CD4-positive, CD25-positive, alpha-beta regulatory T cell (primary cell): ENCODE data around the gene ADORA1. TPM values are rescaled to one million over a fixed set of nuclear protein-coding genes. Genes with fewer than 3 reads are reported as not detected.
A peak's percentile ranks its signal among the peaks of the same experiment; 100 is the strongest.

Experiments
- ATAC-seq, 2 donors: fragments of 150-1000 bp; cut with Tn5 transposase; one replicate each; pipeline ENCODE4 v1.10.0; 2021; ENCODE audit warnings: low read depth in 2 of 2, moderate number of reproducible peaks in 2 of 2, moderate library complexity in 1 of 2
- DNase-seq, 3 donors: peaks; one replicate each; pipeline versions ENCODE4 v3.0.0 to v3.0.0-alpha.2; 2012 to 2022; ENCODE audit warnings: mixed read lengths in 1 of 3
- H3K27ac ChIP-seq: one replicate; pipeline ENCODE4 v1.7.0; 2013; ENCODE audit warnings: mild to moderate bottlenecking, low read length; ENCODE audit not compliant: insufficient read depth, poor library complexity, severe bottlenecking
- H3K27me3 ChIP-seq: one replicate; pipeline ENCODE4 v1.7.0; 2013; ENCODE audit warnings: low read length; ENCODE audit not compliant: control insufficient read depth, insufficient read depth
- H3K36me3 ChIP-seq: one replicate; pipeline ENCODE4 v1.7.0; 2013; ENCODE audit warnings: mild to moderate bottlenecking, low read length, moderate library complexity; ENCODE audit not compliant: control insufficient read depth, insufficient read depth
- H3K4me1 ChIP-seq: 2 replicates; pipeline ENCODE4 v1.7.0; 2013; ENCODE audit warnings: mild to moderate bottlenecking, low read length; ENCODE audit not compliant: insufficient read depth, control insufficient read depth, poor library complexity, severe bottlenecking
- H3K4me3 ChIP-seq: one replicate; pipeline ENCODE4 v1.7.0; 2013; ENCODE audit warnings: low read depth, mild to moderate bottlenecking, low read length, moderate library complexity
- H3K9me3 ChIP-seq, 2 experiments: 1 replicate in 1 of 2; 2 replicates in 1 of 2; pipeline ENCODE4 v1.7.0; 2013; ENCODE audit warnings: low read length in 2 of 2, mild to moderate bottlenecking in 1 of 2, moderate library complexity in 1 of 2; ENCODE audit not compliant: control insufficient read depth in 2 of 2
- H3K27ac Mint-ChIP-seq, 3 donors: one replicate each; pipeline ENCODE4 v1.8.0; 2020 to 2022; ENCODE audit warnings: mild to moderate bottlenecking in 3 of 3, mixed read lengths in 3 of 3, moderate library complexity in 2 of 3
- H3K27me3 Mint-ChIP-seq: one replicate; pipeline ENCODE4 v1.8.0; 2022; ENCODE audit warnings: mild to moderate bottlenecking, mixed read lengths
- H3K36me3 Mint-ChIP-seq: one replicate; pipeline ENCODE4 v1.8.0; 2020; ENCODE audit warnings: mixed read lengths
- H3K4me1 Mint-ChIP-seq, 4 donors: one replicate each; pipeline ENCODE4 v1.8.0; 2020 to 2022; ENCODE audit warnings: mixed read lengths in 4 of 4, mild to moderate bottlenecking in 1 of 4
- H3K4me3 Mint-ChIP-seq, 4 donors: one replicate each; pipeline ENCODE4 v1.8.0; 2020 to 2022; ENCODE audit warnings: mild to moderate bottlenecking in 4 of 4, mixed read lengths in 4 of 4, moderate library complexity in 3 of 4
- H3K9me3 Mint-ChIP-seq, 7 donors: one replicate each; pipeline ENCODE4 v1.8.0; 2020 to 2022; ENCODE audit warnings: mixed read lengths in 7 of 7, mild to moderate bottlenecking in 3 of 7, moderate library complexity in 2 of 7
- polyA plus RNA-seq, 4 donors: library from polyadenylated mRNA; unstranded; fragments of 300-500 nt; fragmentation: Illumina TruSeq; gene quantifications; one replicate each; pipeline ENCODE4 v1.2.3, GENCODE V29; 2021
- total RNA-seq: library from RNA; stranded (reverse); gene quantifications from one replicate; pipeline ENCODE4 v1.2.3, GENCODE V29; 2022

Gene ADORA1
- total and polyA plus RNA-seq, 5 donors from 2014 or later: not detected

- H3K9me3 ChIP-seq: no peaks in the 10 kb centered on the region
- H3K4me3 ChIP-seq: no peak overlapping the region
- H3K4me1 Mint-ChIP-seq: no peaks in the 10 kb centered on the region
- H3K27me3 Mint-ChIP-seq: peaks cover 10% of the 10 kb centered on the region
- no peaks in the 10 kb centered on the region for H3K27me3 ChIP-seq
- no peak overlapping the region for H3K4me3 Mint-ChIP-seq
- ATAC-seq (no peak), DNase-seq (no peak)
- H3K36me3 Mint-ChIP-seq: peaks cover 3% of the 10 kb centered on the region
- H3K4me1 ChIP-seq: no peaks in the 10 kb centered on the region
- H3K36me3 ChIP-seq: no peaks in the 10 kb centered on the region
- H3K27ac ChIP-seq: no peak overlapping the region
- no peak overlapping the region for H3K27ac Mint-ChIP-seq
- H3K9me3 Mint-ChIP-seq: peaks cover 0 to 6% (median 0%) of the 10 kb centered on the region in 7 donors
Observed at GRCh38 chr1:203142124-203142523, 14.6 kb downstream of the ADORA1 start.

GRCh38 chr1:203142684-203143408, 15.3 kb downstream of the ADORA1 start:
- H3K27me3 ChIP-seq: no peaks in the 10 kb centered on the region
- H3K9me3 ChIP-seq: no peaks in the 10 kb centered on the region
- H3K36me3 Mint-ChIP-seq: peaks cover 3% of the 10 kb centered on the region
- H3K4me3 Mint-ChIP-seq: no peak overlapping the region
- no peaks in the 10 kb centered on the region for H3K4me1 Mint-ChIP-seq
- ATAC-seq: no peak
- no peaks in the 10 kb centered on the region for H3K4me1 ChIP-seq
- peaks cover 10% of the 10 kb centered on the region for H3K27me3 Mint-ChIP-seq
- peaks cover 0 to 6% (median 0%) of the 10 kb centered on the region in 7 donors for H3K9me3 Mint-ChIP-seq
- no peak overlapping the region for H3K4me3 ChIP-seq
- no peak overlapping the region for H3K27ac ChIP-seq
- no peak overlapping the region for H3K27ac Mint-ChIP-seq
- H3K36me3 ChIP-seq: no peaks in the 10 kb centered on the region
- no peak for DNase-seq

GRCh38 chr1:203143641-203144040, 16.1 kb downstream of the ADORA1 start:
- Histone ChIP-seq H3K4me1 (no peaks in the 10 kb centered on the region), H3K9me3 (no peaks in the 10 kb centered on the region), H3K36me3 (no peaks in the 10 kb centered on the region), H3K27me3 (no peaks in the 10 kb centered on the region), H3K27ac (no peak overlapping the region), H3K4me3 (no peak overlapping the region)
- peaks cover 0 to 6% (median 0%) of the 10 kb centered on the region in 7 donors for H3K9me3 Mint-ChIP-seq
- no peak overlapping the region for H3K4me3 Mint-ChIP-seq
- peak overlapping the region in 1 of 3 donors; percentile 57 for H3K27ac Mint-ChIP-seq
- H3K36me3 Mint-ChIP-seq: peaks cover 3% of the 10 kb centered on the region
- no peak for DNase-seq
- H3K4me1 Mint-ChIP-seq: no peaks in the 10 kb centered on the region
- ATAC-seq: no peak
- peaks cover 10% of the 10 kb centered on the region for H3K27me3 Mint-ChIP-seq

- H3K27ac Mint-ChIP-seq: no peak overlapping the region
- peaks cover 0 to 6% (median 0%) of the 10 kb centered on the region in 7 donors for H3K9me3 Mint-ChIP-seq
- no peak for ATAC-seq
- no peaks in the 10 kb centered on the region for H3K4me1 Mint-ChIP-seq
- Histone ChIP-seq H3K27me3 (no peaks in the 10 kb centered on the region), H3K36me3 (no peaks in the 10 kb centered on the region), H3K4me3 (no peak overlapping the region), H3K4me1 (no peaks in the 10 kb centered on the region), H3K27ac (no peak overlapping the region), H3K9me3 (no peaks in the 10 kb centered on the region)
- no peak for DNase-seq
- H3K27me3 Mint-ChIP-seq: peaks cover 10% of the 10 kb centered on the region
- no peak overlapping the region for H3K4me3 Mint-ChIP-seq
- peaks cover 3% of the 10 kb centered on the region for H3K36me3 Mint-ChIP-seq
Observed at GRCh38 chr1:203144661-203145060, 17.1 kb downstream of the ADORA1 start.

- Histone ChIP-seq H3K27me3 (no peaks in the 10 kb centered on the region), H3K9me3 (no peaks in the 10 kb centered on the region), H3K4me3 (no peak overlapping the region), H3K27ac (no peak overlapping the region), H3K36me3 (no peaks in the 10 kb centered on the region), H3K4me1 (no peaks in the 10 kb centered on the region)
- H3K27me3 Mint-ChIP-seq: peaks cover 10% of the 10 kb centered on the region
- ATAC-seq (no peak), DNase-seq (no peak)
- H3K4me1 Mint-ChIP-seq: no peaks in the 10 kb centered on the region
- H3K4me3 Mint-ChIP-seq: no peak overlapping the region
- H3K36me3 Mint-ChIP-seq: peaks cover 3% of the 10 kb centered on the region
- H3K27ac Mint-ChIP-seq: peak overlapping the region in 1 of 3 donors; percentile 83
- peaks cover 0 to 6% (median 0%) of the 10 kb centered on the region in 7 donors for H3K9me3 Mint-ChIP-seq
Observed at GRCh38 chr1:203145321-203146041, 18.0 kb downstream of the ADORA1 start.

GRCh38 chr1:203146042-203146369, 18.5 kb downstream of the ADORA1 start:
- Mint-ChIP-seq H3K36me3 (peaks cover 3% of the 10 kb centered on the region), H3K9me3 (peaks cover 0 to 6% (median 0%) of the 10 kb centered on the region in 7 donors), H3K4me3 (no peak overlapping the region), H3K27ac (no peak overlapping the region), H3K4me1 (no peaks in the 10 kb centered on the region), H3K27me3 (peaks cover 10% of the 10 kb centered on the region)
- Histone ChIP-seq H3K9me3 (no peaks in the 10 kb centered on the region), H3K4me1 (no peaks in the 10 kb centered on the region), H3K27ac (no peak overlapping the region), H3K36me3 (no peaks in the 10 kb centered on the region), H3K4me3 (no peak overlapping the region), H3K27me3 (no peaks in the 10 kb centered on the region)
- DNase-seq: no peak
- no peak for ATAC-seq

- Histone ChIP-seq H3K27me3 (no peaks in the 10 kb centered on the region), H3K4me1 (no peaks in the 10 kb centered on the region), H3K27ac (no peak overlapping the region), H3K36me3 (no peaks in the 10 kb centered on the region), H3K4me3 (no peak overlapping the region), H3K9me3 (no peaks in the 10 kb centered on the region)
- Mint-ChIP-seq H3K4me3 (no peak overlapping the region), H3K27ac (no peak overlapping the region), H3K36me3 (peaks cover 3% of the 10 kb centered on the region), H3K9me3 (peaks cover 0 to 6% (median 0%) of the 10 kb centered on the region in 7 donors), H3K4me1 (no peaks in the 10 kb centered on the region), H3K27me3 (peaks cover 10% of the 10 kb centered on the region)
- ATAC-seq (no peak), DNase-seq (no peak)
Observed at GRCh38 chr1:203146537-203146936, 19.0 kb downstream of the ADORA1 start.

- Histone ChIP-seq H3K9me3 (no peaks in the 10 kb centered on the region), H3K4me3 (no peak overlapping the region), H3K27me3 (no peaks in the 10 kb centered on the region), H3K27ac (no peak overlapping the region), H3K4me1 (no peaks in the 10 kb centered on the region), H3K36me3 (no peaks in the 10 kb centered on the region)
- Mint-ChIP-seq H3K36me3 (peaks cover 3% of the 10 kb centered on the region), H3K27ac (no peak overlapping the region), H3K4me1 (no peaks in the 10 kb centered on the region), H3K4me3 (no peak overlapping the region), H3K9me3 (peaks cover 0 to 6% (median 0%) of the 10 kb centered on the region in 7 donors), H3K27me3 (peaks cover 9% of the 10 kb centered on the region)
- DNase-seq (no peak), ATAC-seq (no peak)
Observed at GRCh38 chr1:203147376-203147775, 19.9 kb downstream of the ADORA1 start.
